Activated CD4-positive, alpha-beta T cell treated with anti-CD3 and anti-CD28 coated beads, Interleukin-2, amount 10 ng/mL, durations not matched to agents 7 days and 5 days (primary cell): ENCODE data around the gene LMTK2. TPM values are rescaled to one million over a fixed set of nuclear protein-coding genes. Genes with fewer than 3 reads are reported as not detected.

Source experiments
- CTCF ChIA-PET: fragments of 350-600 bp; sonication (Branson Sonifier 250); formaldehyde crosslinking; loops from one replicate; lab custom pipeline; 2021; ENCODE audit warnings: antibody characterized with exemption; lab: Charles Lee
- POLR2A ChIA-PET: fragments of 350-600 bp; sonication (Branson Sonifier 250); formaldehyde crosslinking; loops from one replicate; lab custom pipeline; 2021; ENCODE audit warnings: antibody characterized with exemption; lab: Charles Lee
- DNase-seq: peaks from one replicate; pipeline ENCODE4 v3.0.0-alpha.2; 2020
- H3K27ac Mint-ChIP-seq: one replicate; pipeline ENCODE4 v1.8.0; 2021; ENCODE audit warnings: mild to moderate bottlenecking, moderate library complexity, mixed read lengths
- H3K27me3 Mint-ChIP-seq: one replicate; pipeline ENCODE4 v1.8.0; 2021; ENCODE audit warnings: mixed read lengths
- H3K36me3 Mint-ChIP-seq: one replicate; pipeline ENCODE4 v1.8.0; 2021; ENCODE audit warnings: low read depth, mixed read lengths
- H3K4me1 Mint-ChIP-seq: one replicate; pipeline ENCODE4 v1.8.0; 2021; ENCODE audit warnings: mixed read lengths
- H3K4me3 Mint-ChIP-seq: one replicate; pipeline ENCODE4 v1.8.0; 2021; ENCODE audit warnings: mild to moderate bottlenecking, moderate library complexity, mixed read lengths
- H3K9me3 Mint-ChIP-seq: one replicate; pipeline ENCODE4 v1.8.0; 2021; ENCODE audit warnings: mixed read lengths
- total RNA-seq, 2 experiments: library from RNA; stranded (reverse); gene quantifications; one replicate each; pipeline ENCODE4 v1.2.3, GENCODE V29; 2021

The LMTK2 gene
- total RNA-seq, 2 experiments from 2014 or later, result 12.8 to 15.5 TPM

DNA sequence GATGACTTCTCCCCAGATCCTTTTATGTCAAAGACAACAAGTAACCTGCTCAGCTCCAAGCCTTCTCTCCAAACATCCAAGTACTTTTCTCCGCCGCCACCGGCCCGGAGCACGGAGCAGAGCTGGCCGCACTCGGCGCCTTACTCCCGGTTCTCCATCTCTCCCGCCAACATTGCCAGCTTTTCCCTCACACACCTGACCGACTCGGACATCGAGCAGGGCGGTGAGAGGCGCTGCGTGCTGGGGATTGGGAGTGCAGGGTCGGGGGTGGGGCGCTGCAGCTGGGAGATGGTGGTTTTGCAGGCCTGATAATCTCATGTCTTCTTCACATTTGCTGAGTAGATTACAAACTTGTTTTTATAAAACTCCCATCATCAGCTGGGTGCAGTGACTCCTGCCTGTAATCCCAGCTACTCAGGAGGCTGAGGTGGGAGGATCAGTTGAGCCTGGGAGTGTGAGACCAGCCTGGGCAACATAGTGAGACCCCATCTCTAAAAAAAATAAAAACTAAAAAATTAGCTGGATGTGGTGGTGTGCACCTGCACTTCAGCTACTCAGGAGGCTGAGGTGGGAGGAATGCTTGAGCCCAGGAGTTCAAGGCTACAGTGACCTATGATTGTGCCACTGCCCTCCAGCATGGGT, 97.4 kb downstream of the LMTK2 start:
- Mint-ChIP-seq H3K27ac (peak overlapping the region; percentile 67), H3K4me1 (peaks cover 48% of the 10 kb centered on the region), H3K27me3 (no peaks in the 10 kb centered on the region), H3K9me3 (peaks cover 2% of the 10 kb centered on the region), H3K4me3 (peak overlapping the region; percentile 12), H3K36me3 (peaks cover 34% of the 10 kb centered on the region)
- ChIA-PET CTCF (interaction anchor here (3.1 kb wide), 1 partner anchor 9 kb away, joined by 8 read pairs; no protein-coding TSS in a partner anchor), POLR2A (no interaction called here)
- no peak for DNase-seq

GRCh38 chr7:98204670-98205069, 98.0 kb downstream of the LMTK2 start:
- Mint-ChIP-seq H3K4me1 (peaks cover 49% of the 10 kb centered on the region), H3K36me3 (peaks cover 31% of the 10 kb centered on the region), H3K27me3 (no peaks in the 10 kb centered on the region), H3K9me3 (no peaks in the 10 kb centered on the region), H3K27ac (peak overlapping the region; percentile 19), H3K4me3 (no peak overlapping the region)
- ChIA-PET CTCF (no interaction called here), POLR2A (no interaction called here)
- DNase-seq, result no peak

GRCh38 chr7:98205162-98205845, 98.6 kb downstream of the LMTK2 start:
- Mint-ChIP-seq H3K36me3 (peaks cover 29% of the 10 kb centered on the region), H3K27me3 (no peaks in the 10 kb centered on the region), H3K27ac (no peak overlapping the region), H3K4me1 (peaks cover 48% of the 10 kb centered on the region), H3K9me3 (no peaks in the 10 kb centered on the region), H3K4me3 (no peak overlapping the region)
- no peak for DNase-seq
- POLR2A ChIA-PET, result no interaction called here
- CTCF ChIA-PET, result no interaction called here

DNA sequence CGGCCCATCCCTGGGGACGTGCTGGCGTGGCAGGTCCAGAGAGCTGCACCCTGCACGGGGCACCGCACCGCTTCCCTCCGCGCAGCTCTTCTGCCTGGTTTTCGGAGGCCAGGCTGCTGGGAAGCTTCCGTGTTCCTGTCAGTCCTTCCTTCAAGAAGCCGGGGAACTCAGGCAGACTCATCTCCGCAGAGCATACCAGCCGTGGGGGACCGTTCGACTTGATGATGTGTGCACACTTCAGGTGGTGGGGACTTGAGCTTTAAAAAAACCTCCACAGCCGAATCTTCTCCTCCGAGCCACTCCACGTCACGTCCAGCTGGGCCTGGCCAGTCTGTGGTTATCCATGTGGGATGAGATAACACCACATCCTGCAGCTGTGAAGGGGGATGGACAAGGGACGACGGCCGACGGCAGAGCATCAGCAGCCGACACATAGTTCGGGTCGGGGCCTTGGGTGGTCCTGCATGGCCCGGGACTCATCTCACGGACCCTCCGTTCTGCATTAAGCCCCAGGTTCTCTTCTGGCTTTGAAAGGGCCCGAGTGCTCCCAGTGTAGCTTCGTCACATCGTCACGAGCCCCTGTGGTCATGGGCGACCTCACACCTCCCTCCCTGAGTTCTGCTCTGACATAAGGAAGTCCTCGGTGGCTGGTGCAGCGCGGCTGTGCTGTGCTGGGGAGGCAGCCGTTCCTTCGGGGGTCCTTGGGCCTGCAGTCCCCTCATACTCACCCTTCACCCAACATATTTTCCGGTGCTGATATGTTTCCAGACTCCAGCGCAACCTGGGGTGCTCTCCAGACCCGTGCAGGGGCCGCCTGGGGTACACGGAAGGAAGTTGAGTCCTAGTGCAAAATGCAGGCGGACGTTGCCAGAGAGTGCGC, 100.0 kb downstream of the LMTK2 start:
- CTCF ChIA-PET, result no interaction called here
- POLR2A ChIA-PET, result no interaction called here
- Mint-ChIP-seq H3K27me3 (no peaks in the 10 kb centered on the region), H3K27ac (no peak overlapping the region), H3K36me3 (peaks cover 26% of the 10 kb centered on the region), H3K4me3 (no peak overlapping the region), H3K9me3 (no peaks in the 10 kb centered on the region), H3K4me1 (peaks cover 35% of the 10 kb centered on the region)
- no peak for DNase-seq

GRCh38 chr7:98209166-98209920, 102.7 kb downstream of the LMTK2 start:
- peaks cover 12% of the 10 kb centered on the region for H3K4me1 Mint-ChIP-seq
- no peaks in the 10 kb centered on the region for H3K27me3 Mint-ChIP-seq
- H3K36me3 Mint-ChIP-seq, result peaks cover 11% of the 10 kb centered on the region
- H3K27ac Mint-ChIP-seq, result no peak overlapping the region
- H3K9me3 Mint-ChIP-seq, result no peaks in the 10 kb centered on the region
- no peak for DNase-seq
- ChIA-PET CTCF (interaction anchor here (0.9 kb wide), 1 partner anchor 85 kb away, joined by 3 read pairs; no protein-coding TSS in a partner anchor), POLR2A (no interaction called here)
- no peak overlapping the region for H3K4me3 Mint-ChIP-seq

GRCh38 chr7:98210513-98211220, 104.0 kb downstream of the LMTK2 start:
- DNase-seq, result no peak
- POLR2A ChIA-PET, result no interaction called here
- Mint-ChIP-seq H3K4me3 (no peak overlapping the region), H3K4me1 (peaks cover 8% of the 10 kb centered on the region), H3K9me3 (no peaks in the 10 kb centered on the region), H3K27ac (no peak overlapping the region), H3K27me3 (no peaks in the 10 kb centered on the region), H3K36me3 (peaks cover 7% of the 10 kb centered on the region)
- CTCF ChIA-PET, result no interaction called here

DNA sequence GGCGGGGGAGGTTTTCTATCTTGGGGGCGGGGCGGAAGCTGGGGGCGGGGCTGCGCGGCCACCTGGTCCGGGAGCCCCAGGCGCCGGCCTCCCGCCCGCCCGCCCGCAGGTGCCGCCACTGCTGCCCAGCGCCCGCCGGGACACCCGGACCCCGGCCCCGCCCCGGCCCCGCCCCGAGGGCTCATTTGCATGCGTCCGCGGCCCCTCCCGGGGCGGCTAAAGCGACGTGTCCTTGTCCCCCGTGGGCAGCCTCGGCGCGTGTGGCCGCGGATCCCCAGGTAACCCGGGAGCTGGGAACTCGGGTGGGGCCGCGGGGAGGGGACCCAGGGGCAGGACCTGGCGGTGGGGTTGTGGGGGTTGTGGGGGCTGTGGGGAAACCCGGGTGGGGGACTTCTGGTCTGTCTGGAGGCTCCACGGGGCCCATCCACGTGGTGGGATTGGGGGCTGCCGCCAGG, 104.6 kb downstream of the LMTK2 start, which contains the start of gene BHLHA15:
BHLHA15 (plus strand) TSS at position 219 of the 455 bp plus-strand sequence. CDS start 871 bp downstream, outside the sequence.
- no peaks in the 10 kb centered on the region for H3K27me3 Mint-ChIP-seq
- ChIA-PET POLR2A (no interaction called here), CTCF (interaction anchor here (2.4 kb wide), 1 partner anchor 9 kb away, joined by 8 read pairs; no protein-coding TSS in a partner anchor)
- peak; percentile 30 for DNase-seq
- H3K9me3 Mint-ChIP-seq, result no peaks in the 10 kb centered on the region
- H3K4me3 Mint-ChIP-seq, result peak within 1 kb of the TSS; percentile 25
- H3K36me3 Mint-ChIP-seq, result peaks cover 3% of the 10 kb centered on the region
- H3K4me1 Mint-ChIP-seq, result peaks cover 8% of the 10 kb centered on the region
- H3K27ac Mint-ChIP-seq, result no peak within 1 kb of the TSS

DNA sequence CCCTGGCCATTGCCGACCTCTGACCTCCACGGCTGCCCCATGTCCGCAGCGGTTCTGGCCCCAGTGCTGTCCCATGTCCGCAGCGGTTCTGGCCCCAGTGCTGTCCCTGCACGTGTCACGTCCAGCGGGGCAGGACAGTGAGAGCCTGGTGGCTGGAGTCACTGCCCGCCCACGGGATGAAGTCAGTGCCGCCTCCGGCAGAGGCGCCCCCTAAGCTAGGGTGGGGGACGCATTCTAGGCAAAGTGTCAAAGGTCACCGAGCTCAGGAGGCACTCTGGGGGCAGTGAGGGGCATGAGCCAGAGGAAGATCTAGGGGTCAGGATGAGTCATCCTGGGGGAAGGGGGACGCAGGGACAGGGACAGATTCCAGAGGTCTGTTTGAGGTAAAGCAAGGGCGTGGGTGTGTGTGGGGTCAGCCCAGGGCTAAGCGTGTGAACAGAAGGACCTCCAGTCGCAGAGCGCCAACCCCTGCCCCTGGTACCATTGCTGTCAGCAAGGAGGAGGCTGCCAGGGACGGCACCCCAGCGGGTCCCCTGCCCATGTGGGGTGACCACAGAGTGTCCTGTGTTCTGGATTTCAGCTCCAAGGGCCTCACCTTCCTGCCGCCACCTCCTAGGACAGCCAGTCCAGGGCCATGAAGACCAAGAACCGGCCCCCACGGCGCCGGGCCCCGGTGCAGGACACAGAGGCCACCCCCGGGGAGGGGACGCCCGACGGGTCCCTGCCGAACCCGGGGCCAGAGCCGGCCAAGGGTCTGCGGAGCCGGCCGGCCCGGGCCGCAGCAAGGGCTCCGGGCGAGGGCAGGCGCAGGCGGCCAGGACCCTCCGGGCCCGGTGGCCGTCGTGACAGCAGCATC, 105.2 kb downstream of the LMTK2 start:
- no peak overlapping the region for H3K27ac Mint-ChIP-seq
- ChIA-PET CTCF (interaction anchor here (2.4 kb wide), 1 partner anchor 10 kb away, joined by 8 read pairs; no protein-coding TSS in a partner anchor), POLR2A (no interaction called here)
- peaks cover 3% of the 10 kb centered on the region for H3K36me3 Mint-ChIP-seq
- H3K4me3 Mint-ChIP-seq, result peak overlapping the region; percentile 25
- H3K4me1 Mint-ChIP-seq, result peaks cover 8% of the 10 kb centered on the region
- H3K9me3 Mint-ChIP-seq, result no peaks in the 10 kb centered on the region
- no peaks in the 10 kb centered on the region for H3K27me3 Mint-ChIP-seq
- no peak for DNase-seq

GRCh38 chr7:98212532-98213041, 105.9 kb downstream of the LMTK2 start:
- no peak for DNase-seq
- ChIA-PET POLR2A (no interaction called here), CTCF (interaction anchor here (2.4 kb wide), 1 partner anchor 10 kb away, joined by 8 read pairs; no protein-coding TSS in a partner anchor)
- H3K27ac Mint-ChIP-seq, result no peak overlapping the region
- H3K36me3 Mint-ChIP-seq, result no peaks in the 10 kb centered on the region
- no peak overlapping the region for H3K4me3 Mint-ChIP-seq
- H3K9me3 Mint-ChIP-seq, result no peaks in the 10 kb centered on the region
- H3K4me1 Mint-ChIP-seq, result peaks cover 8% of the 10 kb centered on the region
- H3K27me3 Mint-ChIP-seq, result no peaks in the 10 kb centered on the region

DNA sequence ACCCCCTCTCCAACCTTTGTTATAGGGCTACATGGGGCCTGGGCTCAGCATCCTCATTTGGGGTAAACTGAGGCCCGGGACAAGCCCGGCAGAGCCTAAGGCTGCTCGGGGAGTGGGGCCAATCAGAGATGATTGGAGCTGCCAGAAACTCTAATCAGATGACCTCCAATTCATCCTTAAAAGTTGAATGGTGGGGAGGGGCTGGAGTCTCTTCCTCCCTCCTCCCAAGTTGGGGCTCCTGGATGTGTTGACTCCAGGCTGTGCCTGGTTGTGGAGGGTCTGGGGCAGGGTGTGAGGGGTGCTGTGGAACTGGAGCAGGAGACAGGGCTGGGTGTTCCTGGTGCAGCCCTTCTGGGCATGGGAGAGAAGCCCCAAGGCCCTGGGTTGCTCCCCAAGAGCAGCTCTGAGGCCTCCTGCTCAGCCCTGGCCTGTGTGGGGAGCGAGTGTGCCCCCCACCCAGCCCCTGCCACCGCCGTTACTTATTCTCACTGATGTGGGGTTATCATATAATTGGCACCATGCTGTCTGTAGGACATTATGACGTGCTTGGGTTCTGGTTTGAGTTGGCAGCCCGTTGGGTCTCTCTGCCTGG, 106.7 kb downstream of the LMTK2 start:
- H3K36me3 Mint-ChIP-seq, result peaks cover 4% of the 10 kb centered on the region
- POLR2A ChIA-PET, result no interaction called here
- CTCF ChIA-PET, result interaction anchor here (0.6 to 2.4 kb wide), 2 partner anchors 11 to 137 kb away, joined by 5 to 8 read pairs; no protein-coding TSS in a partner anchor

More for the DNA sequence above, 106.7 kb downstream of the LMTK2 start:
- H3K9me3 Mint-ChIP-seq, result no peaks in the 10 kb centered on the region
- DNase-seq, result no peak
- H3K4me1 Mint-ChIP-seq, result peaks cover 12% of the 10 kb centered on the region
- H3K4me3 Mint-ChIP-seq, result no peak overlapping the region
- H3K27ac Mint-ChIP-seq, result no peak overlapping the region
- no peaks in the 10 kb centered on the region for H3K27me3 Mint-ChIP-seq
